ENCODE measurements around the gene PLEKHF1. TPM values are rescaled to one million over a fixed set of nuclear protein-coding genes. Genes with fewer than 3 reads are reported as not detected.
A peak's percentile ranks its signal among the peaks of the same experiment; 100 is the strongest.

Gene PLEKHF1
- total RNA-seq = 10 to 100 TPM in 3 of 4 donors, 1 to 10 TPM in 1; 4.3 to 20.8 (median 17.1) TPM

- 0% methylated on average over 5 of the region's 75 CpGs; no CpG with 5 or more reads in 1 of the 2 donors for WGBS, 2 donors
These were observed at the start of gene PLEKHF1 for GRCh38 chr19:29665215-29665825. Gene PLEKHF1, plus strand, starts transcription at chr19:29665461. Its CDS starts 8,379 bp downstream, at chr19:29673840.

GRCh38 chr19:29615891-29616425 is 49.3 kb upstream of the PLEKHF1 start:
- no peak overlapping the region for H3K4me3 ChIP-seq
- 88% methylated on average over 8 of the region's 10 CpGs; no CpG with 5 or more reads in 1 of the 2 donors for WGBS, 2 donors
- H3K36me3 ChIP-seq = peaks cover 38 to 59% (median 49%) of the 10 kb centered on the region in 3 donors
- no peak for TF ChIP-seq CTCF (IDR thresholded peaks at IDR 0.05)
- intact Hi-C loops (cut with DNase I) = loop anchor here (10.0 kb wide), 1 partner anchor 79 kb away; no protein-coding TSS in a partner anchor
- no peak for DNase-seq
- H3K9me3 ChIP-seq = no peaks in the 10 kb centered on the region
- peaks cover 0 to 1% (median 0%) of the 10 kb centered on the region in 3 donors for H3K4me1 ChIP-seq
- peaks cover 0 to 4% (median 0%) of the 10 kb centered on the region in 4 donors for H3K27me3 ChIP-seq
- no peak overlapping the region for H3K27ac ChIP-seq

More at GRCh38 chr19:29665215-29665825, at the start of gene PLEKHF1:
- Histone ChIP-seq H3K27me3 (no peaks in the 10 kb centered on the region), H3K4me3 (peak within 1 kb of the TSS; percentile 60 to 90 (median 84)), H3K9me3 (no peaks in the 10 kb centered on the region), H3K4me1 (peaks cover 41 to 96% (median 60%) of the 10 kb centered on the region in 3 donors), H3K27ac (peak within 1 kb of the TSS; percentile 85 to 93 (median 92)), H3K36me3 (no peaks in the 10 kb centered on the region)
- intact Hi-C loops (cut with DNase I) = no loop called here
- peak in 2 of 4 donors; percentile 67 to 89 for TF ChIP-seq POLR2A (IDR thresholded peaks at IDR 0.05)
- no peak for TF ChIP-seq CTCF (IDR thresholded peaks at IDR 0.05)
- DNase-seq = no peak

GRCh38 chr19:29616541-29616940 is 48.7 kb upstream of the PLEKHF1 start:
- no peak for TF ChIP-seq CTCF (IDR thresholded peaks at IDR 0.05)
- no peak for TF ChIP-seq POLR2A (IDR thresholded peaks at IDR 0.05)
- 76% methylated on average over 10 of the region's 16 CpGs; no CpG with 5 or more reads in 1 of the 2 donors for WGBS, 2 donors
- H3K36me3 ChIP-seq = peaks cover 38 to 53% (median 45%) of the 10 kb centered on the region in 3 donors
- DNase-seq = no peak
- H3K9me3 ChIP-seq = no peaks in the 10 kb centered on the region
- no peak overlapping the region for H3K27ac ChIP-seq
- peaks cover 0 to 8% (median 0%) of the 10 kb centered on the region in 4 donors for H3K27me3 ChIP-seq
- H3K4me3 ChIP-seq = no peak overlapping the region
- intact Hi-C loops (cut with DNase I) = loop anchor here (10.0 kb wide), 1 partner anchor 78 kb away; no protein-coding TSS in a partner anchor
- H3K4me1 ChIP-seq = no peaks in the 10 kb centered on the region

GRCh38 chr19:29617366-29618266 is 47.6 kb upstream of the PLEKHF1 start:
- intact Hi-C loops (cut with DNase I) = loop anchor here (10.0 kb wide), 1 partner anchor 77 kb away; no protein-coding TSS in a partner anchor

More at GRCh38 chr19:29617366-29618266, 47.6 kb upstream of the PLEKHF1 start:
- Histone ChIP-seq H3K27me3 (peaks cover 0 to 17% (median 0%) of the 10 kb centered on the region in 4 donors), H3K9me3 (no peaks in the 10 kb centered on the region), H3K4me1 (no peaks in the 10 kb centered on the region), H3K27ac (no peak overlapping the region), H3K4me3 (no peak overlapping the region), H3K36me3 (peaks cover 28 to 43% (median 34%) of the 10 kb centered on the region in 3 donors)
- 80 to 86% methylated on average over 5 to 8 of the region's 16 CpGs for WGBS, 2 donors
- DNase-seq = no peak
- TF ChIP-seq CTCF (IDR thresholded peaks at IDR 0.05) (no peak), POLR2A (IDR thresholded peaks at IDR 0.05) (no peak)
